HG03064 (cell line): ENCODE results near the gene PPM1E.

Experiments
- ATAC-seq: cut with Tn5 transposase; IDR thresholded peaks from one replicate; pipeline ENCODE4 v1.9.1; 2021; ENCODE audit warnings: low read depth; ENCODE audit not compliant: unreplicated experiment

The PPM1E gene

GRCh38 chr17:58991718-58992331 is 236.2 kb downstream of the PPM1E start:
- peak; percentile 75 for ATAC-seq

DNA sequence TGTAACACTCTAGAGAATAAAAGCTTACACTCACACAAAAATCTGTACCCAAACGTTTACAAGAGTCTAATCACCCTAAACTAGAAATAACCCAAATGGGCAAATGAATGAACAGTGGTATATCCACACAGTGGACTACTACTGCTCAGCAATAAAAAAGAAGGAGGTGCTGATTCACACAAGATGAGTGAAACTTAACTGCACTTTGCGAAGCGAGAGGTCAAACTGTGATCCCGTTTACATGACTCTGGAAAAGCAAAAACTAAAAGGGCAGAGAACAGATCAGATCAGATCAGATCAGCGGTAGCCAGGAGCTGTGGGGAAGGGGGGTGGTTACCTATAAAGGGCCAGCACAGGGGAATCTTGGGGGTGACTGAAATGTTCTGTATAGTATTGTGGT is 237.7 kb downstream of the PPM1E start:
- no peak for ATAC-seq

- ATAC-seq: no peak
These were observed 239.7 kb downstream of the PPM1E start for GRCh38 chr17:58995247-58995940.

GRCh38 chr17:58996968-58997367 is 241.3 kb downstream of the PPM1E start:
- ATAC-seq: no peak

- ATAC-seq: no peak
These were observed 242.3 kb downstream of the PPM1E start for GRCh38 chr17:58997756-58998553.

DNA sequence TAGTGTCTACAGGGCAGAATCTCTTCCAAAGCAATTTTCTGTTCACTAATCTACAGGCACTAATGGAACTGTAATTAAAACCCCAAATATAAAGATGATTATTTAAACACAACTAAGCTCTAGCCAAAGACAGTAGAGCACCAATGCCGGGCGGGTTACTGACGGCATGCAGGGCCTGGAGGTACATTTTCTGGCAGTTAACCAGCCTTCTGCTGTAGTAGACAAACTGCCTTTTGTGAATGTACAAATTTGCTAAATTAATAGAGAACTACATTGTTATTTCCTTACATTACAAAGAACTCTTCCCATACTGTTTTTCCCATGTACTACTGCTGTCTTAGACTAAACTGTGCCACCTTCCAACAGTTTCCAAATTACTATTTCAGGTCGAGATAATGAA is 243.2 kb downstream of the PPM1E start:
- ATAC-seq: no peak

DNA sequence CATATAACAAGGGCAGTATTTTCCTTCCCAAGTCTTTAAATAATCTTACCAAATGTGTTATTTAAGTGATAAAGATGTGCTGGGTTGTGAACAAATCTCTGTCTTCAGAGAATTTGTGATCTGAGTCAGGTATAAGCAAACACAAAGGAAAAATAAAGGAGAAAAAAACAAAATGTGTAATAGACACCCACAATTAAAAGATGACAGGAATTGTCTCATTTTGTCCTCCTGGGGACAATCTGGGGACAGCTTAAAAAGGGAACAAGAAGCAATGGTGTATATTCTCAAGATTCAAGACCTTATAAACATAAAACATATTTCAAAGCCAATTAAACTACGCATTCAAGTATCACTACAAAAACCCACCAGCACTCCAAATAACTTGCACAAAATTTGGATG is 243.8 kb downstream of the PPM1E start:
- ATAC-seq: no peak

GRCh38 chr17:59000022-59000421 is 244.4 kb downstream of the PPM1E start:
- ATAC-seq: no peak

GRCh38 chr17:59001158-59001814 is 245.6 kb downstream of the PPM1E start:
- peak; percentile 71 for ATAC-seq

DNA sequence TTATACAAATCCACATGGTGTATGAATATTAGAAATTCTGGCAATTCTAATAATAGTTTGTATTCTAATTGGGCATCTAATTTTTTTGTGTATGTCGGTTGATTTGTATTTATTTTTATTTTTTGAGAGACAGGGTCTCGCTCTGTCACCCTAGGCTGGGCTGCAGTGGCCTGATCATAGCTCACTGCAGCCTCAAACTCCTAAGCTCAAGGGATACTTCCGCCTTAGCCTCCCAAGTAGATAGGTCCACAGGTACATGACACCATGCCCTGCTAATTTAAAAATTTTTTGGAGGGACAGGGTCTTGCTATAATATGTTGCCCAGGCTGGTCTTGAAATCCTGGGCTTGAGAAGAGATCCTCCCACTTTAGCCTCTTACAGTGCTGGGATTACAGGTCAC is 246.5 kb downstream of the PPM1E start:
- ATAC-seq: no peak

- no peak for ATAC-seq
These were observed 247.2 kb downstream of the PPM1E start for GRCh38 chr17:59002848-59003247.

DNA sequence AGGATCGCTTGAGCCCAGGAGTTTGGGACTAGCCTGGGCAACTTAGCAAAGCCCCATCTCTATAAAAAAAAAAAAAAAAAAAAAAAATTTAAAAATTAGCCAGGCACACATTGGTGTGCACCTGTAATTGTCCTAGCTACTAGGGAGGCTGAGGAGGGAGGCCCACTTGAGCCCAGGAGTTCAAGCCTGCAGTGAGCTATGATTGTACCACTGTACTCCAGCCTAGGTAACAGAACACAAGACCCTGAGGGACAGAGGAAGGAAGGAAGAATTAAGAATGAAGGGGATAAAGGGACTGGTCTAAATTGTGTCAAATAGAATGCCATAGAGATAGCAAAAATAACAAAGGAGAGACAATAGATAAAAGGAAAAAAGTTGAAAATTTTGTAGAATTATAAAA is 248.2 kb downstream of the PPM1E start:
- ATAC-seq: no peak

DNA sequence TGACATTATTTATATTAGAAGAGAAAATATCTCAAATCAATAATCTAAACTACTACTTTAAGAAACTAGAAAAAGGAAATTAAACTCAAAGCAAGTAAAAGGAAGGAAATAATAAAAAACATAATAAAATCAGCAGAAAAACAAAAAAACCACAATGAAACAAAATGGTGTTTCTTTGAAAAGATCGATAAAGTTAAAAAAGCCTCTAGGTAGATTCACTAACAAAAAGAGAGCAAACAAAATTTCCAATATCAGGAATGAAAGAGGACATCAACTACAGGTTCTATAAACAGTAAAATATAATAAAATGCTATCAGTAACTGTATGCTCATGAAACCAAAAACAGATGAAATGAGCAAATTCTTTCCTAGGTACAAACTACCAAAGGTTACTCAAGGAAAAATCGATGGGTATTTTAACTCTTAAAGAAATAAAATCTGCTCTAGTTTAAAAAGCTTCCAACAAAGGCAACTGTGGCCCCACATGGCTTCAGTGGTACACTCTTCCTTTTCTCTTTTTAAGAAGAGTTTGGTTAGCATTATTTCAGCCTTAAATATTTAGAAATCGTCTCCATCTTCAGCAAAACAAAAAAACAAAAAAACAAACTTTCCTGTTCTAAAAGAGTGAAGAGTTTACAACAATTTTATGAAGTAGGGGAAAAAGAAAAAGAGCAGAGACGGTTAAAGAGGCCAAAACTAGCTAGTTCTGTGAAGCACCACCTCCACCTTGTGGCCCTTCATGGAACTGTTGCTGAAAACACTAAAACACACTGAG is 248.9 kb downstream of the PPM1E start:
- ATAC-seq: no peak

DNA sequence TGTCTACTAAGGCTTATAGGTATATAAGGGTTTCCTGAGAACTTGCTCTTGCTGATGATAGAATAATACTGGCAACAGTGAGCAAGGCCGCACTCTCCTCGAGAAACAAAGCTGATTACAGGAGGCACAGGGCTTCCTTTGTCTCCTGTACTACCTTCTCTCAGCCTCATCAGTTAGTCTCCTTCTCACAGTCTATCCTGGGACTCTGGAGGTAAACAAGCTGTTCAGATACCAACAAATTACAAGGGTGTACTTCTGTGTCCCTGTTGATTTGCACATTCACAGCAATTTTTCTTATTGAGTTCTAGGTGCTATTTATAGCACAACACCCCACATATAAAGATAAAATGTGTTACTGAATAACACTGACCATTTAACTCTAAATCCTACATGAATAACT is 252.3 kb downstream of the PPM1E start:
- ATAC-seq: no peak

DNA sequence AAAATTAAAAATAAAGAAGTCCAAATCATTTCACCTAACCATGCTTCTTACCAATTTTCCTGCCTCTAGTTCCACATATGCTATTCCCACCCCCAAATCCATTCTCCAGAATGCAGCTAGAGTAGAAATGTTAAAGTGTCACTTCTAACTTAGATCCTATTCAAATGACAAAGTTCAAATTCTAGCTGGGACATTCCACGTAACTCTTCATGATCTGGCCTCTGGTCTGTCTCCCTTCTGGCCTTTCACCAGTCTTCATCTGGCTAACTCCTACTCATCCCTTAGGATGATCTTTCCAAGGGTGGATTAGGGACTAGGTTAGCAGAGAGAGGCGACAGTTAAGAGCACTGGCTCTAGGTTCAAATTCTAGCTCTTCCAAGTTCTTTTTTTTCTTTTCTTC is 253.1 kb downstream of the PPM1E start:
- ATAC-seq: no peak

- ATAC-seq: no peak
These were observed 254.4 kb downstream of the PPM1E start for GRCh38 chr17:59010026-59010425.

- no peak for ATAC-seq
These were observed 256.3 kb downstream of the PPM1E start for GRCh38 chr17:59011975-59012374.

GRCh38 chr17:59018019-59018418 is 262.4 kb downstream of the PPM1E start:
- no peak for ATAC-seq

GRCh38 chr17:59024916-59025315 is 269.3 kb downstream of the PPM1E start:
- ATAC-seq: no peak

- ATAC-seq: no peak
These were observed 270.7 kb downstream of the PPM1E start for GRCh38 chr17:59026176-59026939.
